ENCODE results near the gene WWOX.

GRCh38 chr16:78200023-78200389 is 100.6 kb downstream of the WWOX start:
- TF ChIP-seq POLR2A (IDR thresholded peaks at IDR 0.05) (no peak), CTCF (IDR thresholded peaks at IDR 0.05) (no peak)
